OCI-LY7 (cell line): ENCODE results near the gene LRIG1.

Experiments used
- EZH2phosphoT487 ChIP-seq: fragments of 200-600 bp; sonication (generic); IDR thresholded peaks from 2 replicates; pipeline ENCODE4 v1.6.1; 2018; ENCODE audit warnings: low read depth, borderline replicate concordance, mild to moderate bottlenecking, mixed run types, antibody characterized with exemption, low read length, moderate library complexity, mixed read lengths
- TF ChIP-seq, protein P1 (sequence below): fragments of 200-600 bp; sonication (generic); conservative IDR thresholded peaks from 2 replicates; pipeline ENCODE4 v1.5.1; 2014; ENCODE audit warnings: mild to moderate bottlenecking, antibody characterized with exemption, low read length, moderate library complexity, mixed read lengths

DNA sequence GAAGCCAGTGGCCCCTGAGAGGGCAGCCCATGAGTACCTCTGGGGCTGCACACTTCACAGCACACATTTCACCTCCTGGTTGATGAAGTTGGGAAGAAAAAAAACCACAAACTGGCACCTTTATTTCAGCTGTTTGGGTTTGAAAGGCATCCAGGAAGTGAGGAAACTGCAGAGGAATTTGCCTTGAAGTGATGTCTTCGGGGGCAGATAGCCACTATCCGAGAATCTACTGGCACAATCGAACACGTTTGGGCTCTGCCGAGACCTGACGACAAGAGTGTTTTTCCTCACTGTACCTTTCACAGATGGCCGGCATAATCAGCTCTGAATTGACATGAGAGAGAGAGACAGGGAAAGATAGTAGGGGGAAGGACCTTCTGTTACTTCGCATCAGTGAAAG is 59.7 kb downstream of the LRIG1 start:
- TF ChIP-seq, protein P1, sequence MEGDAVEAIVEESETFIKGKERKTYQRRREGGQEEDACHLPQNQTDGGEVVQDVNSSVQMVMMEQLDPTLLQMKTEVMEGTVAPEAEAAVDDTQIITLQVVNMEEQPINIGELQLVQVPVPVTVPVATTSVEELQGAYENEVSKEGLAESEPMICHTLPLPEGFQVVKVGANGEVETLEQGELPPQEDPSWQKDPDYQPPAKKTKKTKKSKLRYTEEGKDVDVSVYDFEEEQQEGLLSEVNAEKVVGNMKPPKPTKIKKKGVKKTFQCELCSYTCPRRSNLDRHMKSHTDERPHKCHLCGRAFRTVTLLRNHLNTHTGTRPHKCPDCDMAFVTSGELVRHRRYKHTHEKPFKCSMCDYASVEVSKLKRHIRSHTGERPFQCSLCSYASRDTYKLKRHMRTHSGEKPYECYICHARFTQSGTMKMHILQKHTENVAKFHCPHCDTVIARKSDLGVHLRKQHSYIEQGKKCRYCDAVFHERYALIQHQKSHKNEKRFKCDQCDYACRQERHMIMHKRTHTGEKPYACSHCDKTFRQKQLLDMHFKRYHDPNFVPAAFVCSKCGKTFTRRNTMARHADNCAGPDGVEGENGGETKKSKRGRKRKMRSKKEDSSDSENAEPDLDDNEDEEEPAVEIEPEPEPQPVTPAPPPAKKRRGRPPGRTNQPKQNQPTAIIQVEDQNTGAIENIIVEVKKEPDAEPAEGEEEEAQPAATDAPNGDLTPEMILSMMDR: no peak
- TF ChIP-seq EZH2phosphoT487: no peak
